ENCODE results near the gene CDC34.
A peak's percentile ranks its signal among the peaks of the same experiment; 100 is the strongest.

The CDC34 gene

DNA sequence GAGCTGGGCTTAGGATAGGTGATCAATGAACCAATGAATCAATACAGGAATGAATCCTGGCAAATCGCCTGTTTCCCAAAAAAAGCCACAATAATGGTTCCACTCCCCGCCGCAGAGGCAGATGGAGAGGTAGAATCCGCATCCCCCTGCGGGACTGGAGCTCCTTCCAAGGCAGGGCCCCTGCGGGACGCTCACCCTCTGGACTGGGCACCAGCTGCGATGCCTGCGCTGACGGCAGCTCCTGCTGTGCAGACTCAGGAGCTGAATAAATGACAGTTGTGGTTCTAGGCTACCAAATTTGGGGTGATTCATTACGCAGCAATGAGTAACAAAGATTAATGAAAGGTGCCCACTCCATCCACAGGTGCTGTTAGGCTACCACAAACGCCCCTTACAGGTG is 8.8 kb upstream of the CDC34 start:
- H3K4me3 ChIP-seq (ENCODE audit: insufficient read depth, low read depth, low read length, poor library complexity, severe bottlenecking): no peak overlapping the region
- peaks cover 3% of the 10 kb centered on the region for H3K27me3 ChIP-seq (replicated peaks; ENCODE audit: control insufficient read depth, insufficient read depth, low read length, poor library complexity, severe bottlenecking)
- no peaks in the 10 kb centered on the region for H3K36me3 ChIP-seq (ENCODE audit: control insufficient read depth, insufficient read depth, low read length)
- no peak overlapping the region for H3K27ac ChIP-seq (ENCODE audit: insufficient read depth, low read length, poor library complexity, severe bottlenecking)
- H3K9me3 ChIP-seq (ENCODE audit: control insufficient read depth, low read length): no peaks in the 10 kb centered on the region
- peaks cover 11% of the 10 kb centered on the region for H3K4me1 ChIP-seq (ENCODE audit: control insufficient read depth, insufficient read depth, low read length, poor library complexity, severe bottlenecking)
- no peak for DNase-seq

DNA sequence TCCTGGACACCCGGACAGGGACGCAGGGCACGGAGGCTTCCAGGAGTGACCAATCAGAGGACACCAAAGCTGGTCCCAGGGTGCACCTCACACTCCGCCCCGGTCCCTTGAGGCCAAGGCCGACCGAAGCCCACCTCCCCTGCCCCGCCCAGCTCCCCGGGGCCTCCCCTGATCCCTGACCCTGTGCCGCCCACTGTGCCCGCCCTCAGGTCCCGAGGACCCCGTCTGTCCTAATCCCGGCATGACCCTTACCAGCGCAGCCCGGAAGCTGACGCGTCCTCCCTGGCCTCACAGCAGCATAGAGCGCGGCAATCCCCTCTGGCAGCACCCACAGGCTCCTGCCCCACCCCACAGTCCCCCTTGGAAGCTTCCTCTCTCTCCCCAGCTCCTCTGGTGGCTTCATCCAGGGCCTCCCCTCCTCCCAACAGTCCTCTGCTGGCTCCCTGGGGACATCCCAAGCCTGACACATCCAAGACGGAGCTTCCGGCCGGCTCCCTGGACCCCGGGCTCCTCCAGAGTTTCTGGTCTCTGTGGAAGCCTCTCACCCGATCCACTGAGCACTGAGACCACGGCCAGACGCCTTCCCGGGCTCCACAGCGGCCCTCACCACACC is 7.4 kb upstream of the CDC34 start:
- no peaks in the 10 kb centered on the region for H3K36me3 ChIP-seq (ENCODE audit: control insufficient read depth, insufficient read depth, low read length)
- H3K27ac ChIP-seq (ENCODE audit: insufficient read depth, low read length, poor library complexity, severe bottlenecking): no peak overlapping the region
- H3K4me3 ChIP-seq (ENCODE audit: insufficient read depth, low read depth, low read length, poor library complexity, severe bottlenecking): no peak overlapping the region
- H3K4me1 ChIP-seq (ENCODE audit: control insufficient read depth, insufficient read depth, low read length, poor library complexity, severe bottlenecking): peaks cover 8% of the 10 kb centered on the region
- no peaks in the 10 kb centered on the region for H3K9me3 ChIP-seq (ENCODE audit: control insufficient read depth, low read length)
- peaks cover 3% of the 10 kb centered on the region for H3K27me3 ChIP-seq (replicated peaks; ENCODE audit: control insufficient read depth, insufficient read depth, low read length, poor library complexity, severe bottlenecking)
- DNase-seq: no peak

GRCh38 chr19:525029-525428 is 6.5 kb upstream of the CDC34 start:
- Histone ChIP-seq H3K4me1 (ENCODE audit: control insufficient read depth, insufficient read depth, low read length, poor library complexity, severe bottlenecking) (no peaks in the 10 kb centered on the region), H3K27me3 (replicated peaks; ENCODE audit: control insufficient read depth, insufficient read depth, low read length, poor library complexity, severe bottlenecking) (peaks cover 3% of the 10 kb centered on the region), H3K4me3 (ENCODE audit: insufficient read depth, low read depth, low read length, poor library complexity, severe bottlenecking) (no peak overlapping the region), H3K9me3 (ENCODE audit: control insufficient read depth, low read length) (no peaks in the 10 kb centered on the region), H3K27ac (ENCODE audit: insufficient read depth, low read length, poor library complexity, severe bottlenecking) (no peak overlapping the region), H3K36me3 (ENCODE audit: control insufficient read depth, insufficient read depth, low read length) (no peaks in the 10 kb centered on the region)
- no peak for DNase-seq

GRCh38 chr19:525857-526419 is 5.6 kb upstream of the CDC34 start:
- Histone ChIP-seq H3K27ac (ENCODE audit: insufficient read depth, low read length, poor library complexity, severe bottlenecking) (no peak overlapping the region), H3K36me3 (ENCODE audit: control insufficient read depth, insufficient read depth, low read length) (no peaks in the 10 kb centered on the region), H3K4me3 (ENCODE audit: insufficient read depth, low read depth, low read length, poor library complexity, severe bottlenecking) (no peak overlapping the region), H3K9me3 (ENCODE audit: control insufficient read depth, low read length) (no peaks in the 10 kb centered on the region), H3K4me1 (ENCODE audit: control insufficient read depth, insufficient read depth, low read length, poor library complexity, severe bottlenecking) (no peaks in the 10 kb centered on the region), H3K27me3 (replicated peaks; ENCODE audit: control insufficient read depth, insufficient read depth, low read length, poor library complexity, severe bottlenecking) (peaks cover 3% of the 10 kb centered on the region)
- no peak for DNase-seq

DNA sequence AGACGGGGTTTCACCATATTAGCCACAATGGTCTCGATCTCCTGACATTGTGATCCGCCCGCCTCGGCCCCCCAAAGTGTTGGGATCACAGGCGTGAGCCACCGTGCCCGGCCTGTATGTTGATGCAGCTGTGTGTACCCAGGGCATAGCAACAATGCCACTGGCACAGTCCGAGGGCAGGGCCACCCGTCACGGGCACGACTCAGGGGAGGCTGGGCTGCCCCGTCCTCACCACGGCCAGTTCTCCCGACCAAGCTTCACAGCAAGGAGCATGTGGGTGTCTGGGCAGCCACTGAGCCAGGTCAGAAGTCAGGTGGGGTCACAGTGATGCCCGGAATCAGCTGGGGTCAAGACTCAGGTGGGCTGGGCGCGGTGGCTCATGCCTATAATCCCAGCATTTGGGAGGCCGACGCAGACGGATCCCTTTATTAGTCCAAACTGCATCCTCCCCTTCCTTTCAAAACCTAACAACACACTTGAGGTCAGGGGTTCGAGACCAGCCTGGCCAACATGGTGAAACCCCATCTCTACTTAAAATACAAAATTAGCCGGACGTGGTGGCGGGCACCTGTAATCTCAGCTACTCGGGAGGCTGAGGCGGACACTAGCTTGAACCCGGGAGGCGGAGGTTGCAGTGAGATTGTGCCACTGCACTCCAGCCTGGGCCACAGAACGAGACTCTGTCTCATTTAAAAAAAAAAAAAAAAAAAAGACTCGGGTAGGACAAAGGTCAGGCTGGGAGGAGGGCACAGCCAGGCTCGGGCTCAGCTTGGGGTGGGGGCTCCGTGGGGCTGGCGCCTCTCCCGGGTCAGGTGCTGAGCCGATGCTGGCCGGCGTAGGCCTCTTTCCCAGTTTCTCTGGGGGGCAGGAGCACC is 1.2 kb upstream of the CDC34 start:
- peak overlapping the region; percentile 71 for H3K4me3 ChIP-seq (ENCODE audit: insufficient read depth, low read depth, low read length, poor library complexity, severe bottlenecking)
- peaks cover 1% of the 10 kb centered on the region for H3K27me3 ChIP-seq (replicated peaks; ENCODE audit: control insufficient read depth, insufficient read depth, low read length, poor library complexity, severe bottlenecking)
- no peaks in the 10 kb centered on the region for H3K9me3 ChIP-seq (ENCODE audit: control insufficient read depth, low read length)
- no peak for DNase-seq
- peak overlapping the region; percentile 86 for H3K27ac ChIP-seq (ENCODE audit: insufficient read depth, low read length, poor library complexity, severe bottlenecking)
- peaks cover 4% of the 10 kb centered on the region for H3K36me3 ChIP-seq (ENCODE audit: control insufficient read depth, insufficient read depth, low read length)
- peaks cover 16% of the 10 kb centered on the region for H3K4me1 ChIP-seq (ENCODE audit: control insufficient read depth, insufficient read depth, low read length, poor library complexity, severe bottlenecking)

DNA sequence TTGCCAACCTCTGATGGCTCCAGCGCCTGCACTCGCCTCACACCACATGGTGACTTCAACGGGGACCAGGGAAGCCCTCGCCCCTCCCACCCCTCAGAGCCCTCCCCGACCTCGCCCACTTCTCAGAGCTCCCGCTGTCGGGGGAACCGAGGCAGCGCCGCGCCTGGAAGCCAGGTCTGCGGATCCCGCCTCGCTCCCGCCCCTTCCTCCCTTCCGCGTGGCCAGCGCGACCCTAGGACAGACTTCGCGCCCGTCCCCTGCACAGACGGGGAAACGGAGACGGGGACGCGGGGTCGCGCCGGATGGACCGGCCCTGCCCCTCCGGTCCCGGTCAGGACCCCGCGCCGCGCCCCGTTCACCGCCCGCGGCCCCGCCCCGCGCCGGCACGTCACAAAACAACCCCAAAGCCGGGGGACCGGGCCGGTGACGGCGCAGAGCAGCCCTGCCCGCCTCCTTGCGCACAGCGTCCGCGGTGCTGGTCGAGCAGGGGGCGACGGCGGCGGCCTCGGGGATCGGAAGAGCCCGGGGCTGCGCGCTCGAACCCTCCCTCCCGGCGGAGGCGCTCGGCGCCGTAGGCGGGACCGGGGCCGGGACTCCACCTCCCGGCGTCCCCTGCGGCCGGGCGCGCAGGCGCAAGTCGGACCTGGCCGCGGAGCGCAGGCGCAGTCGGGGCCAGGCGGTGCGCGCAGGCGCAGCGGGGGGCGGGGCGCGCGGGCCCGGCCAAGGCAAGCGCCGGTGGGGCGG is 379 bp upstream of the CDC34 start:
- Histone ChIP-seq H3K9me3 (ENCODE audit: control insufficient read depth, low read length) (no peaks in the 10 kb centered on the region), H3K4me3 (ENCODE audit: insufficient read depth, low read depth, low read length, poor library complexity, severe bottlenecking) (peak overlapping the region; percentile 71), H3K36me3 (ENCODE audit: control insufficient read depth, insufficient read depth, low read length) (peaks cover 12% of the 10 kb centered on the region), H3K4me1 (ENCODE audit: control insufficient read depth, insufficient read depth, low read length, poor library complexity, severe bottlenecking) (peaks cover 16% of the 10 kb centered on the region), H3K27me3 (replicated peaks; ENCODE audit: control insufficient read depth, insufficient read depth, low read length, poor library complexity, severe bottlenecking) (no peaks in the 10 kb centered on the region), H3K27ac (ENCODE audit: insufficient read depth, low read length, poor library complexity, severe bottlenecking) (peak overlapping the region; percentile 86)
- peak; percentile 81 to 82 (median 81) for DNase-seq

GRCh38 chr19:532561-533363 is 1.2 kb downstream of the CDC34 start:
- peaks cover 16% of the 10 kb centered on the region for H3K4me1 ChIP-seq (ENCODE audit: control insufficient read depth, insufficient read depth, low read length, poor library complexity, severe bottlenecking)
- peak in 1 of 3 donors; percentile 24 for DNase-seq
- H3K36me3 ChIP-seq (ENCODE audit: control insufficient read depth, insufficient read depth, low read length): peaks cover 21% of the 10 kb centered on the region
- no peaks in the 10 kb centered on the region for H3K9me3 ChIP-seq (ENCODE audit: control insufficient read depth, low read length)
- H3K4me3 ChIP-seq (ENCODE audit: insufficient read depth, low read depth, low read length, poor library complexity, severe bottlenecking): peak overlapping the region; percentile 78
- H3K27me3 ChIP-seq (replicated peaks; ENCODE audit: control insufficient read depth, insufficient read depth, low read length, poor library complexity, severe bottlenecking): no peaks in the 10 kb centered on the region
- H3K27ac ChIP-seq (ENCODE audit: insufficient read depth, low read length, poor library complexity, severe bottlenecking): peak overlapping the region; percentile 65

DNA sequence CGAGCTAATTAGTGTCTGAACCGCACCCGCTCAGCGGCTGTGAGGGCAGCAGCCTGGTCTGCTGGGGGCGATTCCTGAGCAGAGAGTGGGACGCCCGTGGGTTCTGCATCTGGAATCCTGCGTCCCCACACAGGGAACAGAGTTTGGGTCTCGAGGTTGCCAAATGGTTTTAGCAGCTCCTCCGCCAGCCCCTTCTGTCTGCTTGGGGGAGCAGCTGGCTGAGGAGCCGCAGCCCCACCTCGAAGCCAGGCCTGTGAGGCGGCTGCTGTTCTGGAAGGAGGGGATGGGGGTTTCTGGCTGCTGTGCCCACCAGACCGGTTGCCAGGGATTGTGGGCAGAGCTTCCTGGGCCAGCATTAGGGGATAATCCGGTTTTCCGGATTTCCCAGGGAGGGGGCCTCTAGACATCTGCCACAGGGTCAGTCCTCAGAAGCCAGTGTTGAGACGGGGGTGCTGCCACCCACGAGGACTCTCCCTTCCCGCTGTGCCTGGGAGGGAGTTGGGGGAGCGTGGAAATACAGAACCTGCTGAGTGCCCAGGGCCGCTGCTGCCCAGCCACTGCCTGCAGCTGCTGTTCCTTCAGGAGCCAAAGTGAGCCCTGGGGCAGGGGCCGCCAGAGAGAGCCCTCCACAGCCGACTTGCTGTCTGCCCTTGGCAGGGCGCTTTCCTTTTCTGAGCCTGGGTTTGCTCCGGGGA is 2.0 kb downstream of the CDC34 start:
- H3K4me3 ChIP-seq (ENCODE audit: insufficient read depth, low read depth, low read length, poor library complexity, severe bottlenecking): peak overlapping the region; percentile 78
- DNase-seq: no peak
- H3K9me3 ChIP-seq (ENCODE audit: control insufficient read depth, low read length): no peaks in the 10 kb centered on the region
- no peak overlapping the region for H3K27ac ChIP-seq (ENCODE audit: insufficient read depth, low read length, poor library complexity, severe bottlenecking)
- H3K27me3 ChIP-seq (replicated peaks; ENCODE audit: control insufficient read depth, insufficient read depth, low read length, poor library complexity, severe bottlenecking): no peaks in the 10 kb centered on the region
- H3K4me1 ChIP-seq (ENCODE audit: control insufficient read depth, insufficient read depth, low read length, poor library complexity, severe bottlenecking): peaks cover 16% of the 10 kb centered on the region
- peaks cover 28% of the 10 kb centered on the region for H3K36me3 ChIP-seq (ENCODE audit: control insufficient read depth, insufficient read depth, low read length)

DNA sequence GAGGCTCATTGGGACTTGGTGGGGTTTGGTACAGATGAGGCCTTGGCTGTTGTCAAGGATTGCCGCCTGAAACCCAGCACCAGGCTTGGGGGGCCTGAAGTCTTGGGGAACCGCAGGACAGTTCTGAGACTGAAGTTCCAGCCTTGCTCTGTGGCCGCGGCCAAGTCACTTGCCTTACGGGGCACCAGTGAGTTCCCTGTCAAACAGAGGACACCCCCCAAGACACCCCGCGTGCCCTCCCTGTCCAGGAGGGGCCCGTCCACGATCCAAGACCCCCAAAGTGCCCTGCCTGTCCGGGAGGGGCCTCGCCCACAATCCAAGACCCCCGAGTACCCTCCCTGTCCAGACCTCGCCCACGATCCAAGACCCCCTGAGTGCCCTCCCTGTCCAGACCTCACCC is 2.5 kb downstream of the CDC34 start:
- no peak for DNase-seq
- Histone ChIP-seq H3K4me3 (ENCODE audit: insufficient read depth, low read depth, low read length, poor library complexity, severe bottlenecking) (no peak overlapping the region), H3K27me3 (replicated peaks; ENCODE audit: control insufficient read depth, insufficient read depth, low read length, poor library complexity, severe bottlenecking) (no peaks in the 10 kb centered on the region), H3K27ac (ENCODE audit: insufficient read depth, low read length, poor library complexity, severe bottlenecking) (no peak overlapping the region), H3K4me1 (ENCODE audit: control insufficient read depth, insufficient read depth, low read length, poor library complexity, severe bottlenecking) (peaks cover 16% of the 10 kb centered on the region), H3K9me3 (ENCODE audit: control insufficient read depth, low read length) (no peaks in the 10 kb centered on the region), H3K36me3 (ENCODE audit: control insufficient read depth, insufficient read depth, low read length) (peaks cover 33% of the 10 kb centered on the region)
